IPS-20b (cell line): ENCODE results near the gene ZNF746.
A peak's percentile ranks its signal among the peaks of the same experiment; 100 is the strongest.

Source experiments
- H3K27ac ChIP-seq: one replicate; pipeline ENCODE4 v1.5.1; 2013; ENCODE audit warnings: low read length
- H3K27me3 ChIP-seq: 2 replicates; pipeline ENCODE4 v1.6.1; 2013; ENCODE audit warnings: mild to moderate bottlenecking, low read length, inconsistent platforms; ENCODE audit not compliant: insufficient read depth
- H3K36me3 ChIP-seq: 2 replicates; pipeline ENCODE4 v1.6.1; 2013; ENCODE audit warnings: low read depth, mild to moderate bottlenecking, inconsistent platforms, low read length, moderate library complexity; ENCODE audit not compliant: insufficient read depth
- H3K4me1 ChIP-seq: 2 replicates; pipeline ENCODE4 v1.6.1; 2013; ENCODE audit warnings: mild to moderate bottlenecking, control low read depth, inconsistent platforms, low read length, moderate library complexity; ENCODE audit not compliant: insufficient read depth
- H3K4me3 ChIP-seq: 2 replicates; pipeline ENCODE4 v1.5.1; 2013; ENCODE audit warnings: mild to moderate bottlenecking, low read length, inconsistent platforms
- H3K9ac ChIP-seq: 2 replicates; pipeline ENCODE4 v1.6.1; 2013; ENCODE audit warnings: low read depth, mild to moderate bottlenecking, inconsistent platforms, low read length, moderate library complexity
- H3K9me3 ChIP-seq: 2 replicates; pipeline ENCODE4 v1.6.1; 2013; ENCODE audit warnings: mild to moderate bottlenecking, low read depth, low read length, inconsistent platforms; ENCODE audit not compliant: insufficient read depth

ZNF746 gene

GRCh38 chr7:149479568-149479967 is 18.0 kb downstream of the ZNF746 start:
- H3K27me3 ChIP-seq, result no peaks in the 10 kb centered on the region
- peaks cover 13% of the 10 kb centered on the region for H3K36me3 ChIP-seq
- peaks cover 9% of the 10 kb centered on the region for H3K9me3 ChIP-seq
- peaks cover 3% of the 10 kb centered on the region; the same call in 1 of the 2 replicates for H3K4me1 ChIP-seq
- no peak overlapping the region for H3K9ac ChIP-seq
- no peak overlapping the region for H3K4me3 ChIP-seq
- H3K27ac ChIP-seq, result no peak overlapping the region

- Histone ChIP-seq H3K9me3 (peaks cover 9% of the 10 kb centered on the region), H3K4me3 (no peak overlapping the region), H3K36me3 (peaks cover 18% of the 10 kb centered on the region), H3K4me1 (peaks cover 3% of the 10 kb centered on the region; the same call in 1 of the 2 replicates), H3K27ac (no peak overlapping the region), H3K9ac (no peak overlapping the region), H3K27me3 (no peaks in the 10 kb centered on the region)
Observed at GRCh38 chr7:149478754-149479153, 18.9 kb downstream of the ZNF746 start.

DNA sequence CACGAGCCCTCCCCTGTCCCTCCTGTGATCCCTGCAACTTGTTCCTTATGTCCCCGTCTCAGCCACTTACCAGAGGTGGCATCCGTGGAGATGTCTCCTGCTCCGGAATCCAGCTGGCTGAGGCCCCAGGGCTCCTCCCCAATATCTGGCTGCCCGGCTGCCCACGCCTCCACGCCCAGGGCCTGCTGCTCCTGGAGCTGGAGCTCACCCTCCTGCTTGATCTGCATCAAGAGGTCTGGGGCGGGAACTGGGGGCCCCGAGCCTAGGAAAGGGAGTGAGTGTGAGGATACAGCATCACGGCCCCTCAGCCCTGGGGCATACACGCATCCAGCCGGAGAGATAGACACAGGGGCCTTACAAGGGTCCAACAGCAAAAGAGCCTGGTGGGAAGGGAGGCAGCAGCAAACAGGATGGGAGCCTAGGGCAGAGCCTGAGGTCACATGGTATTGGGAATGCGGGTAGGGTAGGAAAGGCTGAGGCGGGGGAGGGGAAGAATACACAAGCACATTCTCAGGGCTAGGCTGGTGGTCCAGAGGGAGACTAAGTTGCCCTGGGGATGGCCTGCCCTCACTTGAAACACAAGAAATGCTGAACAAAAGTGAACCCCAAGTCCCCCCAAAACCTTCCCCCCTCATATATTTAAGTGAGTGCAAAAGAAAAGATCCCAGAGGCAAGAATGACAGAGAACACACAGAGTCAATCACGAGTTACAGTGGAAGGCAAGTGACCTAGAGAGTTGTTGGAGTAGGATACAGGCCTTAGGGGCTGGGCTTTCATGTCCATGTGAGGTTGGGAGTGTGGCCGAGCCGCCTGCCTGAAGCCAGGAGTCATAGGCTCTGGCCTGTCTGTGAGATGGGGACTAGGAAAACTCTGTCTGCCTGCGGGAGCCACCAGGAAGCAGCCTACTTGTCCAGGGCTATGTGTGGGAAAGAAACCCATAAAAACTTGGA is 19.8 kb downstream of the ZNF746 start:
- Histone ChIP-seq H3K9me3 (peaks cover 9% of the 10 kb centered on the region), H3K4me3 (no peak overlapping the region), H3K9ac (peak overlapping the region; percentile 41; the same call in 1 of the 2 replicates), H3K27me3 (no peaks in the 10 kb centered on the region), H3K36me3 (peaks cover 28% of the 10 kb centered on the region), H3K27ac (no peak overlapping the region), H3K4me1 (peaks cover 3% of the 10 kb centered on the region; the same call in 1 of the 2 replicates)

DNA sequence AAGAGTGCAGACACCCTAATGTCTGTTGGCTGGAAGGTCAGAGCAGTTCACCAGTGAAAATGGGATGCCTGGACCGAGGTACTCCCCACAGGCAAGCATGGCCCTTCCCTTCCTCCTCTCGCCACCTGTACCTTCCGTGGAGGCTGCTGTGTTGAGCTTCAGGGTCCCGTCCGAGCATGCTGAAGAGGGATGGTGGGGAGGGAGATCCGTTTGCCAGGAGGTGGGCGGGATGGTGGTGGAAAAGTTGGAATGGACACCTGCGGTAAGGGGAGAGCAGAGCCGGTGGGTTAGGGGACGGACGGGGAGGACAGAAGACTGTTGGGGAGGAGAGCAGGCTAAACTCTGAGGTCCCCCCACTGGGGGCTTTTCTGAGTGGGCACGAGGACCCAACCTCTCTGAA is 20.8 kb downstream of the ZNF746 start:
- Histone ChIP-seq H3K9me3 (peaks cover 9% of the 10 kb centered on the region), H3K9ac (no peak overlapping the region), H3K36me3 (peaks cover 31% of the 10 kb centered on the region), H3K4me1 (peaks cover 3% of the 10 kb centered on the region; the same call in 1 of the 2 replicates), H3K4me3 (no peak overlapping the region), H3K27ac (no peak overlapping the region), H3K27me3 (no peaks in the 10 kb centered on the region)

DNA sequence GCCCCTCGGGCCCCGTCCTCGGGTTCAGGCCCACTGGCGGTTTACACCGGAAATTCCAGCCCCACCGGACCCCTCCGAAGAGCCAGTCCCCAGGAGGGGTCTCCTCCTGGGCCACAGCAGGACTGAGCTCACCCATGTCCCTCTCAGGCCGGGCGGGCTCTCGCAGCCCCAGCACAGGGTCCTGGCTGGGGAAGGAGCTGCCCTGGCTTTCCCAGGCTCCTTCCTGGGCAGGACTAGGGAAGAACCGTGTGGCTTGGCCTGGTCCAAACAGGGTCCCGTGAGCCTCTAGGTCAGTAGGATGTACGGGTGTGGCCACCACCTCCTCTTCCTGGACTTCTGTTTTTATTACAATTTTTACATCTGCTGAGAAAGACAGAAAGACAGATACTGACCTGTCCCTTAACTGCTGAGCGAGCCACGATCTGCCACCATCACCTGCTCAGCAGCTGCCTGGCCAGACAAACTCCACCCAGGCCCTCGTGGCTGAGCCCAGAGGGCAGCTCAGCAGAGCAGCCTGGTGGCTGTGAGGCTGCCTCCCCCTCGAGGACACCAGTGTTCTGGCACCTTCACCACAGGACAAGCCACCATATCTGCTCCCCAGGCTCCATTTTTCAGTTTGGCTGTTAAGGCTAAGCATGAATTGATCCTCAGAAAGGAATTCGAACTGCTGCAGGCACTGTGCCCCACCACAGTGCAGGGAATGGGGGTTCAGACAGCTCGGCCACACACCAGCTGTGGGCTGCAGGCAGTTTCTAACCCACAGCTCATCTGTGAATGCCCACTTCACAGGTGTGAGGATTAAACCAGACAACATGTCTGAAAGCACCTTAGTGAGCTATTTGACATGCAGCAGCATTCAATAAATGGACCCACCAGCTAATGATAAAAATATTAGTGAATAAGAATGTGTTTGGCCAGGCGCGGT is 22.2 kb downstream of the ZNF746 start:
- Histone ChIP-seq H3K27me3 (no peaks in the 10 kb centered on the region), H3K36me3 (peaks cover 31% of the 10 kb centered on the region), H3K4me3 (no peak overlapping the region), H3K4me1 (peaks cover 3% of the 10 kb centered on the region; the same call in 1 of the 2 replicates), H3K9me3 (peaks cover 9% of the 10 kb centered on the region), H3K9ac (no peak overlapping the region), H3K27ac (no peak overlapping the region)

GRCh38 chr7:149474309-149475120 is 23.1 kb downstream of the ZNF746 start:
- Histone ChIP-seq H3K9me3 (peaks cover 9% of the 10 kb centered on the region), H3K9ac (no peak overlapping the region), H3K27ac (no peak overlapping the region), H3K27me3 (no peaks in the 10 kb centered on the region), H3K4me3 (no peak overlapping the region), H3K36me3 (peaks cover 29% of the 10 kb centered on the region), H3K4me1 (peaks cover 3% of the 10 kb centered on the region; the same call in 1 of the 2 replicates)

DNA sequence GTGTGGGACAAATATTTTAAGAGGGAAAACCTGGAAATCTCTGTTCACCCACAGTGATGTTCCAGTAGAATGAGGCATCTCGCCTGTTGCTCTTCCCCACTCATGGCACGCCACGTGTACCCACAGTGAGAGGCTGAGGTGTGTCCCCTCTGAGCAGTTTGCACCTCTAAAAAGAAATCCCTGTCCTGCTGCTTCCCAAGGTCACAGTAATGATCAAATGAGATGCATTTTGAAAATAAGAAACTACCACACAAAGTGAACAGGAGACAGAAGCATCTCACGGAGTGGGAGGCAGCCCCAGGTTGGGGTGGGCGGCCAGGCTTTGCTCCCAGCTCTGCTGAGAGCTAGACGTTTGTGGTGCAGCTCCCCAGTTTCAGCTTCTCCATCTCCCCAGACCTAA is 24.4 kb downstream of the ZNF746 start:
- Histone ChIP-seq H3K9ac (no peak overlapping the region), H3K27me3 (no peaks in the 10 kb centered on the region), H3K4me1 (peaks cover 2% of the 10 kb centered on the region; the same call in 1 of the 2 replicates), H3K4me3 (no peak overlapping the region), H3K36me3 (peaks cover 26% of the 10 kb centered on the region), H3K27ac (no peak overlapping the region), H3K9me3 (no peaks in the 10 kb centered on the region)

DNA sequence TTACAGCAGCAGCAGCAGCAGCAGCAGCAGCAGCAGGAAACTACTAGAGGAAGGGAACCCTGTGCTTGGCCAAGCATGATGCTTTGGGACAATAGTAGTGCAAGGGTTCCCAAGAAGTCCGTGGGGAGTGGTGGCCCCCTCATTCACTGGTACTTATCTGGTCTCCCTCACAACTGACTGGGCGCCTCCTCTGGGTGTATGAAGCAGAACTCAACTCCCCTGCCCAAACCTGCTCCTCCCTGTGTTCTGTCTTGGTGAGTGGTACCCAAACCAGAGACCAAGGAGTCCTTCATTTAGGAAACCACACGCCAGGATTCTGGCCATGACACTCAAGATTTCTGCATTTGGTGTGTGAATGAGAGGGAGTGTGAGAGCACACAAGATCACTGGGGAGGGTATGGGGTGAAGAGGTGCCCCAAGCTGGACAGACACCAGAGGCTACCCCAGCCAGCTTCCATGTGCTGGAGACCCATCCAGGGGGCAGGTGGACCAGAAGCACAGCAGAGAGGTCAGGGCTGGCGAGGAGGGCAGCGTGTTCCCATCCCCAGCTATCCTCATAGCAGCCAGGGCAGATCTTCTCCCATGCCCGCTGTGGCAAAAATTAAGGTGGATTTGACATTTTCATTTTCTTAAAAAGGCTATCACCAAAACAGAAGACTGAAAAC is 26.2 kb downstream of the ZNF746 start:
- no peak overlapping the region for H3K9ac ChIP-seq
- no peaks in the 10 kb centered on the region for H3K4me1 ChIP-seq
- H3K36me3 ChIP-seq, result peaks cover 20% of the 10 kb centered on the region
- H3K27ac ChIP-seq, result no peak overlapping the region
- H3K4me3 ChIP-seq, result no peak overlapping the region
- no peaks in the 10 kb centered on the region for H3K27me3 ChIP-seq
- H3K9me3 ChIP-seq, result peaks cover 9% of the 10 kb centered on the region

DNA sequence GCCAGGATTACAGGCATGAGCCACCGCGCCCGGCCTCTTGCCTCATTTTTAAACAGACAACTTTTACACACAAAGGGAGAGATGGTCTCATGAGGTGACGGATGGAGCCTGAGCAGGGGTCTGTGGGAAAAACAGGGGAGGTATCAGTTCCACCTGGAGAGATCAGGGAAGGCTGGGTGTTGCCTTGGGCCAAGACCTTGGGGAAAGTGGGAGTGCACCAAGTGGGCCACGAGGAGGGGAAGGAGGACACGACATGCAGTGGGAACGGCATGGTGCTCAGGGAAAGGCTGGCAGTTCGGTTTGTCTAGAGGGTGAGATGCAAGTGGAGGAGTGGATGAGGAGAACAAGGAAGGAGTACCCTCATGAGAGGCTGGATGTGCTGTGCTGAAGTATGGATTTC is 27.8 kb downstream of the ZNF746 start:
- Histone ChIP-seq H3K4me1 (no peaks in the 10 kb centered on the region), H3K4me3 (no peak overlapping the region), H3K27me3 (no peaks in the 10 kb centered on the region), H3K9me3 (peaks cover 12% of the 10 kb centered on the region), H3K27ac (no peak overlapping the region), H3K9ac (no peak overlapping the region), H3K36me3 (peaks cover 18% of the 10 kb centered on the region; the same call in 1 of the 2 replicates)

GRCh38 chr7:149468208-149468607 is 29.4 kb downstream of the ZNF746 start:
- no peak overlapping the region for H3K4me3 ChIP-seq
- peaks cover 12% of the 10 kb centered on the region for H3K9me3 ChIP-seq
- no peak overlapping the region for H3K9ac ChIP-seq
- H3K4me1 ChIP-seq, result no peaks in the 10 kb centered on the region
- peaks cover 8% of the 10 kb centered on the region for H3K27me3 ChIP-seq
- H3K27ac ChIP-seq, result no peak overlapping the region
- 0 out of 2 replicates have a peak, but pooled peaks cover 7% of the 10 kb centered on the region for H3K36me3 ChIP-seq
